Tibial nerve (tissue), 4 donors: Measurements from ENCODE around the gene INO80D. TPM values are rescaled to one million over a fixed set of nuclear protein-coding genes. Genes with fewer than 3 reads are reported as not detected.
"Not testable (repeated sequence)": the region's sequence is repeated elsewhere in the genome, so short reads cannot be mapped to it uniquely, and the experiment has no call there.

Experiments
- DNase-seq, 2 donors: peaks; one replicate each; pipeline ENCODE4 v3.0.0-alpha.2; 2019; ENCODE audit warnings: low spot score in 2 of 2
- H3K27ac ChIP-seq, 4 donors: fragments of 200-600 bp; sonication (generic) in 3 of 4; one replicate each; pipeline ENCODE4 v1.5.1; 2017 to 2019; ENCODE audit warnings: mild to moderate bottlenecking in 1 of 4
- H3K27me3 ChIP-seq, 2 donors: fragments of 200-600 bp; sonication (generic) in 1 of 2; one replicate each; pipeline versions ENCODE4 v1.5.1 to v1.6.0; 2017 to 2019
- H3K36me3 ChIP-seq, 3 donors: fragments of 200-600 bp; sonication (generic); one replicate each; pipeline ENCODE4 v1.5.1; 2018 to 2019
- H3K4me1 ChIP-seq, 4 donors: fragments of 200-600 bp; sonication (generic) in 3 of 4; one replicate each; pipeline ENCODE4 v1.5.1; 2017 to 2019
- H3K4me3 ChIP-seq, 4 donors: fragments of 200-600 bp; sonication (generic) in 3 of 4; one replicate each; pipeline ENCODE4 v1.5.1; 2017 to 2019; ENCODE audit warnings: mild to moderate bottlenecking in 1 of 4, moderate library complexity in 1 of 4
- H3K9me3 ChIP-seq, 4 donors: fragments of 200-600 bp; sonication (generic) in 3 of 4; one replicate each; pipeline ENCODE4 v1.5.1; 2017 to 2019
- EP300 ChIP-seq, 2 donors: sonication (generic); formaldehyde crosslinking; IDR thresholded peaks; one replicate each; pipeline ENCODE4 v1.6.1; 2017; ENCODE audit warnings: antibody characterized with exemption in 2 of 2, mild to moderate bottlenecking in 1 of 2
- POLR2A ChIP-seq, 2 donors: fragments of 450-650 bp; IDR thresholded peaks; one replicate each; pipeline ENCODE4 v1.6.1; 2017; ENCODE audit warnings: antibody characterized with exemption in 2 of 2, mild to moderate bottlenecking in 2 of 2, moderate library complexity in 2 of 2
- WGBS, 2 donors: methylation state at CpG; one replicate each; pipeline ENCODE4 v1.1.5; 2018; 5-methylcytosine and 5-hydroxymethylcytosine counted together
- total RNA-seq, 4 donors: library from RNA; depleted of rRNA; stranded (reverse); fragments of >200 nt; gene quantifications; one replicate each; pipeline ENCODE4 v1.1.0, GENCODE V29; 2016
- TF ChIP-seq, protein P1 (sequence below), 5 experiments: fragments of 200-600 bp in 3 of 5; fragments of 450-650 bp in 2 of 5; sonication (generic) in 3 of 5; IDR thresholded peaks; one replicate each; pipeline ENCODE4 v1.5.1; 2016 to 2019; ENCODE audit warnings: antibody characterized with exemption in 5 of 5, mild to moderate bottlenecking in 3 of 5, moderate library complexity in 2 of 5

The INO80D gene
- total RNA-seq, 4 donors from 2014 or later: 16.9 to 24.3 (median 20.6) TPM

DNA sequence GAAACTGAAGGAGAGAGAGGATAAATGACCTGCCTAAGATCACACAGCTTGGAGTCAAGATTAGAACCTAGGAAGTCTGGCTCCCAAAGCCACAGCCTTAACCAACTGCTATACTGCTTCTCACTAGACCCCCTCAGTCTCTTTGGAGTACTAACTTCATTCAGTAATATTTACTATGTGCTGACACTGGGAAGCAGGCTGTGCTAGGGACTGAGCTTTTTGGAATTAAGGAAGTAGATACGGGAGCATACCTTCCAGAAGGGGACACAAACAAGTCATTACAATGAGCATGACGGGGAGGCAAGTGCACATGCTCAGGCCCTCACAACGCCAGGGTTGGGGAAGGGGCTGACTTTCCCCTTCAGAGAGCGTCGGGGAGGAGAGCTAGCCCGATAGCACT, 97.7 kb downstream of the INO80D start:
- peaks cover 0 to 40% (median 0%) of the 10 kb centered on the region in 3 donors for H3K36me3 ChIP-seq
- no peak for DNase-seq
- H3K27ac ChIP-seq: no peak overlapping the region
- TF ChIP-seq POLR2A (IDR thresholded peaks at IDR 0.05) (no peak), EP300 (IDR thresholded peaks at IDR 0.05) (no peak)
- TF ChIP-seq, protein P1, sequence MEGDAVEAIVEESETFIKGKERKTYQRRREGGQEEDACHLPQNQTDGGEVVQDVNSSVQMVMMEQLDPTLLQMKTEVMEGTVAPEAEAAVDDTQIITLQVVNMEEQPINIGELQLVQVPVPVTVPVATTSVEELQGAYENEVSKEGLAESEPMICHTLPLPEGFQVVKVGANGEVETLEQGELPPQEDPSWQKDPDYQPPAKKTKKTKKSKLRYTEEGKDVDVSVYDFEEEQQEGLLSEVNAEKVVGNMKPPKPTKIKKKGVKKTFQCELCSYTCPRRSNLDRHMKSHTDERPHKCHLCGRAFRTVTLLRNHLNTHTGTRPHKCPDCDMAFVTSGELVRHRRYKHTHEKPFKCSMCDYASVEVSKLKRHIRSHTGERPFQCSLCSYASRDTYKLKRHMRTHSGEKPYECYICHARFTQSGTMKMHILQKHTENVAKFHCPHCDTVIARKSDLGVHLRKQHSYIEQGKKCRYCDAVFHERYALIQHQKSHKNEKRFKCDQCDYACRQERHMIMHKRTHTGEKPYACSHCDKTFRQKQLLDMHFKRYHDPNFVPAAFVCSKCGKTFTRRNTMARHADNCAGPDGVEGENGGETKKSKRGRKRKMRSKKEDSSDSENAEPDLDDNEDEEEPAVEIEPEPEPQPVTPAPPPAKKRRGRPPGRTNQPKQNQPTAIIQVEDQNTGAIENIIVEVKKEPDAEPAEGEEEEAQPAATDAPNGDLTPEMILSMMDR (IDR thresholded peaks at IDR 0.05): no peak
- H3K27me3 ChIP-seq: no peaks in the 10 kb centered on the region
- no peak overlapping the region for H3K4me3 ChIP-seq
- no peaks in the 10 kb centered on the region for H3K9me3 ChIP-seq
- WGBS, 2 donors: 82 to 88% methylated on average over 6 of the region's 6 CpGs
- H3K4me1 ChIP-seq: no peaks in the 10 kb centered on the region

DNA sequence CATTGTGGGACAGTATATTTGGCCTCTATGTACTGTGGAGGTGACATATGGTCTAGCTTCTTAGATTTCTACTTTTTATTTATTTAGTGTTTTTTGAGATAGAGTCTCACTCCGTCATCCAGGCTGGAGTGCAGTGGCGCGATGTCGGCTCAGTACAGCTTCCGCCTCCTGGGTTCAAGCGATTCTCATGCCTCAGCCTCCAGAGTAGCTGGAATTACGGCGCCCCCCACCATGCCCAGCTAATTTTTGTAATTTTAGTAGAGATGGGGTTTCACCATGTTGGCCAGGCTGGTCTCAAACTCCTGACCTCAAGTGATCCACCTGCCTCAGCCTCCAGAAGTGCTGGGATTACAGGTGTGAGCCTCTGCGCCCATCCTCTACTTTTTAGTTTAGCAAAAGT, 99.6 kb downstream of the INO80D start:
- H3K4me1 ChIP-seq, H3K4me3 ChIP-seq, DNase-seq, H3K9me3 ChIP-seq, H3K27ac ChIP-seq, H3K27me3 ChIP-seq: not testable (repeated sequence)
- peaks cover 0 to 22% (median 0%) of the 10 kb centered on the region in 3 donors for H3K36me3 ChIP-seq
- WGBS, 2 donors: 95 to 96% methylated on average over 9 of the region's 9 CpGs

DNA sequence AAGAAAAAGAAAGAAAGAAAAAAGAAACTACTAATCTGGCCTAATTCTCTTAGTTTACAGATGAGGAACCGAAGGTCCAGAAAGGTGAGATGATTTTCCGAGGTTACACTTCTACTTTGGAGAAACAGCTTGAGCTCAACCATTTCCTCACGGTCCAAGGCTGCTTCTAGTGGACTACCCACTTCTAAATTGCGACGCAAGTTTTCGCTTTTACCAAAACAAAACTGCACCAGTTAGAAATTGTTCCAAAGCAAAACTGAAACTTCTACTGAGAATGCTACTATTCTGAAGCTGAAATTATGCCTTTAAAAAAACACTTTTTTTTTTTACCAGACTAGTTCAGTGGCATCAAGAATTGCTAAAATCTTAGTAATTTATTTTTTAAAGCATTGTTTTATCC, 101.6 kb downstream of the INO80D start:
- no peak for DNase-seq
- H3K27me3 ChIP-seq: no peaks in the 10 kb centered on the region
- TF ChIP-seq EP300 (IDR thresholded peaks at IDR 0.05) (no peak), POLR2A (IDR thresholded peaks at IDR 0.05) (no peak)
- TF ChIP-seq, protein P1 (IDR thresholded peaks at IDR 0.05): no peak
- WGBS, 2 donors: 85 to 92% methylated on average over 6 of the region's 6 CpGs
- no peaks in the 10 kb centered on the region for H3K4me1 ChIP-seq
- H3K9me3 ChIP-seq: no peaks in the 10 kb centered on the region
- no peak overlapping the region for H3K4me3 ChIP-seq
- H3K36me3 ChIP-seq: peaks cover 0 to 2% (median 0%) of the 10 kb centered on the region in 3 donors
- H3K27ac ChIP-seq: no peak overlapping the region

DNA sequence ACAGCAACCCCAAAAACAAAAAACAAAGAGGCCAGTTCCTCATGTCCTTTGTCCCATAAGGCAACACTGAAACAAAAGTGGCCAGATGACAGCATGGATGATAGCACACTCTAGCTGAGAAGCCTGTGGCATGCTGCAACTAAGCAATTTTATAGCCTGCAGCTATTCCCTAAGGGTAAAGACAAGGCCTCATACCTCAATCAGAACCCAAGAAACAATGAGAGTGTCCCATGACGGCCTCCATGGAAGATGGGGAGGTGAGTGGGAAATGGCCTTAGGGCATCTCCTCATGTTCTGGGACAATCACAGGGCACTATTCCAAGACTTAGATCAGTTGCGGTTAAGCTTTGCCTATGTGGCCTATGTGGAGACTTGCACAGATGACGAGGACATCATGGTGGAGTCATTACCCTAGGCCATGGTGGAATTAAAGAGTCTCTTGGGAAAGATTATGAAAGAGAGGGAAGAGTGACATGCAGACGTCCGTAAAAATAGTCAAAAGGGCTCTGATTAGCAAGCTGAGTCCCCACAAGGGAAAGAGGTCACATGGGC, 103.1 kb downstream of the INO80D start:
- TF ChIP-seq EP300 (IDR thresholded peaks at IDR 0.05) (no peak), POLR2A (IDR thresholded peaks at IDR 0.05) (no peak)
- TF ChIP-seq, protein P1 (IDR thresholded peaks at IDR 0.05): no peak
- DNase-seq: no peak
- 85% methylated on average over 5 of the region's 5 CpGs for WGBS, 2 donors
- no peaks in the 10 kb centered on the region for H3K9me3 ChIP-seq
- no peak overlapping the region for H3K27ac ChIP-seq
- no peak overlapping the region for H3K4me3 ChIP-seq
- H3K36me3 ChIP-seq: no peaks in the 10 kb centered on the region
- no peaks in the 10 kb centered on the region for H3K4me1 ChIP-seq
- H3K27me3 ChIP-seq: no peaks in the 10 kb centered on the region

DNA sequence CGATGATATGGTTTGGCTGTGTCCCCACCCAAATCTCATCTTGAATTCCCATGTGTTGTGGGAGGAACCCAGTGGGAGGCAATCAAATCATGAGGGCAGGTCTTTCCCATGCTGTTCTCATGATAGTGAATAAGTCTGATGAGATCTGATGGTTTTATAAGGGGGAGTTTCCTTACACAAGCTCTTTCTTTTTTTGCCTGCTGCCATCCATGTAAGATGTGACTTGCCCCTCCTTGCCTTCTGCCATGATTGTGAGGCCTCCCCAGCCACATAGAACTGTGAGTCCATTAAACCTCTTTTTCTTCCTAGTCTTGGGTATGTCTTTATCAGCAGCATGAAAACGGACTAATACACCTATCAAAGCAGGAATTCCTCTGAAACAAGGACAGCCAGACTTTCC, 107.2 kb downstream of the INO80D start:
- H3K27me3 ChIP-seq, H3K4me1 ChIP-seq, H3K4me3 ChIP-seq, H3K36me3 ChIP-seq, H3K9me3 ChIP-seq, H3K27ac ChIP-seq, DNase-seq: not testable (repeated sequence)
- 88 to 91% methylated on average over 2 of the region's 2 CpGs for WGBS, 2 donors

DNA sequence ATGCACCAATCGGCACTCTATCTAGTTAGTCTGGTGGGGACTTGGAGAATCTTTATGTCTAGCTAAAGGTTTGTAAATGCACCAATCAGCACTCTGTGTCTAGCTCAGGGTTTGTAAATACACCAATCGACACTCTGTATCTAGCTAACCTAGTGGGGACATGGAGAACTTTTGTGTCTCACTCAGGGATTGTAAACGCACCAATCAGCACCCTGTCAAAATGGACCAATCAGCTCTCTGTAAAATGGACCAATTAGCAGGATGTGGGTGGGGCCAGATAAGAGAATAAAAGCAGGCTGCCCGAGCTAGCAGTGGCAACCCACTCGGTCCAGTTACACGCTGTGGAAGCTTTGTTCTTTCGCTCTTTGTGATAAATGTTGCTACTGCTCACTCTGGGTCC, 108.3 kb downstream of the INO80D start:
- not testable (repeated sequence) for H3K4me3 ChIP-seq, H3K27ac ChIP-seq, H3K27me3 ChIP-seq, DNase-seq, H3K4me1 ChIP-seq, H3K36me3 ChIP-seq, H3K9me3 ChIP-seq
- 76 to 84% methylated on average over 7 of the region's 7 CpGs for WGBS, 2 donors

DNA sequence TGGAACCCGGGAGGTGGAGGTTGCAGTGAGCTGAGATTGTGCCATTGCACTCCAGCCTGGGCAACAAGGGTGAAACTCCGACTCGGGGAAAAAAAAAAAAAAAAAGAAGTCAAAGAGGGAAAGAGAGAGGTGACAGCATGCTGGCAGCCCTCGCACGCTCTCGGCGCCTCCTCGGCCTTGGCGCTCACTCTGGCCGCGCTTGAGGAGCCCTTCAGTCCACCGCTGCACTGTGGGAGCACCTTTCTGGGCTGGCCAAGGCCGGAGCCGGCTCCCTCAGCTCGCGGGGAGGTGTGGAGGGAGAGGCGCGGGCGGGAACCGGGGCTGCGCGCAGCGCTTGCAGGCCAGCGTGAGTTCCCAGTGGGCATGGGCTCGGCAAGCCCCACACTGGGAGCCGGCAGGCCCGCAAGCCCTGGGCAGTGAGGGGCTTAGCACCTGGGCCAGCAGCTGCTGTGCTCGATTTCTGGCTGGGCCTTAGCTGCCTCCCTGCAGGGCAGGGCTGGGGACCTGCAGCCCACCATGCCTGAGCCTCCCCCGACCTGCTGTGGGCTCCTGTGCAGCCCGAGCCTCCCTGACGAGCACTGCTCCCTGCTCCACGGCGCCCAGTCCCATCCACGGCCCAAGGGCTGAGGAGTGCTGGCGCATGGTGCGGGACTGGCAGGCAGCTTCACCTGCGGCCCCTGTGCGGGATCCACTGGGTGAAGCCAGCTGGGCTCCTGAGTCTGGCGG, 108.9 kb downstream of the INO80D start:
- 94 to 96% methylated on average over 36 of the region's 39 CpGs for WGBS, 2 donors
- not testable (repeated sequence) for DNase-seq, H3K27me3 ChIP-seq, H3K4me1 ChIP-seq, H3K27ac ChIP-seq, H3K36me3 ChIP-seq, H3K9me3 ChIP-seq, H3K4me3 ChIP-seq
